Subcutaneous adipose tissue (tissue), 4 donors: Measurements from ENCODE around the gene GRHL1. TPM values are rescaled to one million over a fixed set of nuclear protein-coding genes. Genes with fewer than 3 reads are reported as not detected.

Source experiments
- CTCF ChIP-seq: fragments of 450-650 bp; IDR thresholded peaks from one replicate; pipeline ENCODE4 v1.5.1; 2016; ENCODE audit warnings: low read depth, mild to moderate bottlenecking, control low read depth, antibody characterized with exemption, moderate library complexity
- total RNA-seq, 4 donors: library from RNA; depleted of rRNA; stranded (reverse); fragments of >200 nt; gene quantifications; one replicate each; pipeline ENCODE4 v1.1.0, GENCODE V29; 2016

Gene GRHL1
- total RNA-seq, 4 donors from 2014 or later, result 0.88 to 7.2 (median 2.8) TPM

DNA sequence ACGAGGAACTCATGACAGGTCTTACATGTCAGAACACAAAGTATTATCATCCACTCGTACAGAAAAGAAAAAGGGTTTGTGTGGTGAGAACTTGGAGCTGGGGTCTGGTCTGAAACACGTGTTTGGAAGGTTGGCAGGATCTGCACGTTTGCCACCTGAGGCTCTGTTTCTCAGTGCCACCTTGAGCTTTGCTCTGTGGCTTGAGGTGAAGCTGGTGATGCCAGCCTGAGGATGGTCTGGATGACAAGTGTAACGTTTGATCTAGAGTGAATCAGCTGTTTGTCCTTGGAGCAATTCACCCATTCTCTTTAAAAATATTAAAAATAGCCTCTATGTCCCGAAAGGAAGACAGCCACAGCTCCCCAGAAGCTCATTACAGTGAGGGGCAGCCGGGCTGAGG lies 46.4 kb downstream of the GRHL1 start:
- TF ChIP-seq CTCF, result no peak

GRCh38 chr2:9998916-9999654 lies 47.6 kb downstream of the GRHL1 start:
- no peak for TF ChIP-seq CTCF

DNA sequence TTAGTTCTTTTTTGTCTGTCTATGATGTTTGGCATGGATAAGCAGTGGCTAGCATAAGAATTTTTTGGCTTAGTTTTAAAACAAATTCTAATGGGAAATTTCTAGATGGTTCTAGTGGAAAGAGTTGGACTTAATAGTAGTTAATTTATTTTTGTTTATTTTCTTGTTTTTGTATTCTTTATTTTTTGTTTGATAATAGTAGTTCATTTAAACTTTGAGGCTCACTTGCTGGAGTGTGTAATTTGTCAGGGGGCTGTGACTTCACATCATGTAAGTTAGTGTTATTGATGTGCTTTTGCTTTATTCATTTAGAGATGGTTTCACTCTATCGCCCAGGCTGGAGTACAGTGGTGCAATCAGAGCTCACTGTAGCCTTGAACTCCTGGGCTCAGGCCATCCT lies 48.2 kb downstream of the GRHL1 start:
- TF ChIP-seq CTCF, result no peak

DNA sequence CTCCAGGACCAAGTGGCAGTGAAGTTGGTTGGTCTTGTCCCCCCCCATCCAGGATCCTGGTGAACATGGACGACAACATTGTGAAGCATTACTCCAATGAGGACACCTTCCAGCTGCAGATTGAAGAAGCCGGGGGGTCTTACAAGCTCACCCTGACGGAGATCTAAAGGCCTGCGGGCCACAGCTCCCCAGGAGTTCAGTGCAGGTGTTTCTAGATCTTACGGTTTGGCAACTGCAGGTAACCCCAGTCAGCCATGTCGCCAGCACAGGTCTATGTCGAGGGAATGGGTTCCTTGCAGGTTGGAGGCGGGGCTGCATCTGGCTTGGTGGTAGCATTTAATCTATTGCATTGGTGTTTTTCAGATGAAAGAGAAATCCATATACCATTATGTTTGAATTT lies 49.0 kb downstream of the GRHL1 start:
- no peak for TF ChIP-seq CTCF

DNA sequence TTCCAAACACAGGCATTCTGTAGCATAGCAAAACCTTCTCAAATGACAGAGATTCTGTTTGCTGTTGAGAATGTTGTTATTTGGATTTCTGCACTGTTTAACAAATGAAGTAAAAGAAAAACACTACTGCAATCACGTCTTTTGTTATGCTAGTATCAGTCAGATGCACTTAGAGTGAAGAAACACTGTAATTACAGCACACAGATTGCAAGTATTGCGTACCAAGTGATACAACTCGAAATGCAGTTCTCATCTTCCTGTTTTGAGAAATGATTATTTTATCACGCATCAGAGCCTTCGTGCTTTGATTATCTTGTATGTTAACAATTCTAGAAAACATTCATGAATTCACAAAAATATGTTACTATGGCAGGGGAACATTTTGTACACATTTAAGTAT lies 50.1 kb downstream of the GRHL1 start:
- no peak for TF ChIP-seq CTCF

DNA sequence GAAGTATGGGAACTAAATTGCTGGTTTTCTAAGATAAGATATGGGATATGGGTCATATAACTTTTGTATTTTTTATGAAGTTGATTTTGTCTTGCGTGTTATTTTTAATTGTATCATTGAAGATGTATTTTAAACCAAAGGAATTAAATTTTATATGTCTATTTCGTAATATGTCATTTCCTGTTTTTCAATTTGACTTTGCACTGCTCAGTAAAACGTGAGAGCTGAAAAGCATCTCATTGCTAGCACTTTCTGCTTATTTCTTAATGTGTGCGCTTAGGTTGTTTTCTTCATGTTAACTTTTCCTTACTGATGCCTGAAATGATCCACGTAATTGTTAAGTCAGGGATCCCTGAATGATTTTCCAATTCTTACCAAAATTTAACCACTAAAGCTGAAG lies 50.6 kb downstream of the GRHL1 start:
- TF ChIP-seq CTCF, result no peak

GRCh38 chr2:10002681-10003080 lies 51.2 kb downstream of the GRHL1 start:
- TF ChIP-seq CTCF, result no peak
